ENCODE measurements around the gene IRF2BP2. TPM values are rescaled to one million over a fixed set of nuclear protein-coding genes. Genes with fewer than 3 reads are reported as not detected.

Gene IRF2BP2
- total RNA-seq, 4 donors from 2014 or later: 39.4 to 67.1 (median 40.0) TPM

DNA sequence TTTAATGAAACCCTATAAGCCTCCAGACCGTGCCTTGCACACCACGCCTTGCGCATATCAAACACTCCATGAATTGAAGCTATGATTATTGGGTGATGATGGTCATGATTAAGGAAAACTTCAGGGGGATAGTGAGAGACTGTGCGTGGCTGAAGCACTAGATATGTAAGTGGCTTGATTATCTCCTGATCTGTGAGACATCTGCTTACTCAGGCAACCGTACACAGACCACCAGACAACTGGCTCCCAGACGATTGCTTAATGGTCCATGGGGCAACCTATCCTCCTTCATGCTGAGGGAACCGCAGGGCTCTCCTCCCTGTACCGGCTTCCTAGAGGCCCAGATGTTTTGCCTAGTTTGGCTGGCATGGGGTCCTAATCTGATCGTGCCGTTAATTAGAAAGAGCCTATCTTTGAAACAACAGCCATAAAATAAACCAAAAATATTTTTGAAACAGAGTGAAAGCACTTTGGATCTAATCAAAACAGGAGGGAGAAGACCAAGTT, 51.6 kb downstream of the IRF2BP2 start:
- no peak for ATAC-seq (ENCODE audit: low FRiP score)
- TF ChIP-seq, protein P1, sequence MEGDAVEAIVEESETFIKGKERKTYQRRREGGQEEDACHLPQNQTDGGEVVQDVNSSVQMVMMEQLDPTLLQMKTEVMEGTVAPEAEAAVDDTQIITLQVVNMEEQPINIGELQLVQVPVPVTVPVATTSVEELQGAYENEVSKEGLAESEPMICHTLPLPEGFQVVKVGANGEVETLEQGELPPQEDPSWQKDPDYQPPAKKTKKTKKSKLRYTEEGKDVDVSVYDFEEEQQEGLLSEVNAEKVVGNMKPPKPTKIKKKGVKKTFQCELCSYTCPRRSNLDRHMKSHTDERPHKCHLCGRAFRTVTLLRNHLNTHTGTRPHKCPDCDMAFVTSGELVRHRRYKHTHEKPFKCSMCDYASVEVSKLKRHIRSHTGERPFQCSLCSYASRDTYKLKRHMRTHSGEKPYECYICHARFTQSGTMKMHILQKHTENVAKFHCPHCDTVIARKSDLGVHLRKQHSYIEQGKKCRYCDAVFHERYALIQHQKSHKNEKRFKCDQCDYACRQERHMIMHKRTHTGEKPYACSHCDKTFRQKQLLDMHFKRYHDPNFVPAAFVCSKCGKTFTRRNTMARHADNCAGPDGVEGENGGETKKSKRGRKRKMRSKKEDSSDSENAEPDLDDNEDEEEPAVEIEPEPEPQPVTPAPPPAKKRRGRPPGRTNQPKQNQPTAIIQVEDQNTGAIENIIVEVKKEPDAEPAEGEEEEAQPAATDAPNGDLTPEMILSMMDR (IDR thresholded peaks at IDR 0.05): no peak
- DNase-seq (ENCODE audit: low spot score): no peak

DNA sequence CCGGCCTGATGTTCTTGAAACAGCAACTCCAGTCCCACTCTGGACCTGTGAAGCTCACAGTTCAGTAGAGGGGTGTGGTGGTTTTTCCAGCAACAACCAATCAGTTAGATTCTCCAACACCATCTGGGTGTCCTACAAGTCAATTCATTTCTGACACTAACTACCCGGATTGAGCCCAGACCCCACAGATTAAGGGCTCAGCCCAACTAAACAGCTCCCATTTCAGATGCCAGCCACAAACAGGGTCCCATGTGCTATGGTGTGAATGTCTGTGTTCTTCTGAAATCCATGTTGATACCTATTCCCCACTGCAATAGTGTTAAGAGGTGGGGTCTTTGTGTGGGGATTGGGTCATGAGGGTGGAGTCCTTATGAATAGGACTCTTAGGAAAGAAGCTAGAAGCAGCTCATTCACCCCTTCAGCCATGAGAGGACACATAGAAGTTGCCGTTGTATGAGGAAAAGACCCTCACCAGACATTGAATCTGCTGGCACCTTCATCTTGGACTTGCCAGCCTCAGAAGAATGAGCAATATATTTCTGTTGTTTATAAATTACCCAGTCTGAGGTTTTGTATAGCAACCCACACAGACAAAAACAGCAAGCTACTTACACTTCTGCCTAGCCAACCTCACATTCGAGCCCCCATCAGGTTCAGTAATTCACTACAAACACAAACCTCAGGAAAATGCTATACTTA, 53.6 kb downstream of the IRF2BP2 start:
- no peak for ATAC-seq (ENCODE audit: low FRiP score)
- DNase-seq (ENCODE audit: low spot score): no peak
- TF ChIP-seq, protein P1 (IDR thresholded peaks at IDR 0.05): no peak

DNA sequence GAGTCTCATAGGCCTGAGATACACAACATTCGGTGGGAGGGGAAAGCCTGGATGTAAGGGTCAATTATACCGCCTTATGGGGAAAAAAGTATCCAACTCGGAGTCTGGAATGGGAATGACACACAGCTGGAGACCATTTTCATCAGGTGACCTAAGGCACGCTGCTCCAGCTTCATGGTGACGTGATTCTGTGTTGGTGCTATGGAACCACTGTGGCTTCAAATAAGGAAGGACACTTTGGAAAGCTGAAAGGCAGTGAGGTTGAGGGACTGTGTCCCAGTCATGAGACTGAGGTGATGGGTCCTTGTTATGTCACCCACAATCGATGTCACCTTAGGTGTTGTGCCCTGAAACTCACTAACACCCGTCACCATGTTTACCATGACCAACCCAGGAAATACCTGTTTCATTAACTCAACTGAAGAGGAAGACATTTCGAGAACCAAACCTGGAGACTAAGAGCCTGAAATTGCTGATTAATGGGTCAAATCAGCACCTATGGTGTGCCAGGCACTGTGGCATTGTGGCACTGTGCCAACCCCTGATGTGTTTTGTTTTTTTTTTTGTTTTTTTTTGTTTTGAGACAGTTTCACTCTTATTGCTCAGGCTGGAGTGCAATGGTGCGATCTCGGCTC, 54.5 kb downstream of the IRF2BP2 start:
- no peak for ATAC-seq (ENCODE audit: low FRiP score)
- DNase-seq (ENCODE audit: low spot score): no peak
- TF ChIP-seq, protein P1 (IDR thresholded peaks at IDR 0.05): no peak

DNA sequence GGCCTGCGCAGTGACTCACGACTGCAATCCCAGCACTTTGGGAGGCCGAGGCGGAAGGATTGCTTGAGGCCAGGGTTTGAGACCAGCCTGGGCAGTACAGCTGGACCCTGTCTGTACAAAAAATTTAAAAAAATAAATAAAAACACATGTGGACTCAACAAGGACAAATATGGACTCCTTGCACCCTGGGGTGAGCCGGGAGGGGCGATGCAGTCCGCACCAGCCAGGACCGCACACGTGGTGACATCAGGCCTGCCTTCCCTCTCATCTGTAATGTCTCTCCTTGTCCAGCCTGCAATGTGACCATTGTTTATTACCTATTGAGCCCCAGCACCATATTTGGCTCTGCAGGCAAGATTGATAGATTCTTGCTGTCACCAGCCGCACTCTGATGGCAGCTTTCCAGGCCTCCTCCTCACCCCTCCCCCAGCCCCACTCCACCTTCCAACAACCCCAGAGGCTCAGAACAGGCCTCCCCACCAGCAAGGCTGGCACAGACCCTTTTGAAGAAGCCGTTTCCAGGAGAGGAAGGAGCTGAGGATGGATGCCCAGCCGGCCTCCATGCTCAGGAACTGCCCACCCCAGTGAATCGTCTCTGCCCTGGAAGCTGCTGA, 55.2 kb downstream of the IRF2BP2 start:
- DNase-seq (ENCODE audit: low spot score) (no peak), ATAC-seq (ENCODE audit: low FRiP score) (no peak)
- TF ChIP-seq, protein P1 (IDR thresholded peaks at IDR 0.05): no peak

Small RNA genes within 50 kb of the gene (small RNA-seq; reads per million reads assigned to genes)
- gene RF00096: not detected

Other genes starting within 250 kb of the IRF2BP2 start
- gene COA6, start 236.7 kb downstream of the IRF2BP2 start, total RNA-seq: 10 to 100 TPM; 15.3 to 21.8 (median 15.8) TPM
- gene TARBP1, start 131.0 kb downstream of the IRF2BP2 start, total RNA-seq: 10 to 100 TPM; 12.1 to 26.0 (median 13.6) TPM

Measured in omental fat pad (tissue), 4 donors.